Fibroblast of skin of scalp (primary cell): ENCODE data around the gene TKT.
A peak's percentile ranks its signal among the peaks of the same experiment; 100 is the strongest.

Source experiments
- DNase-seq: peaks from one replicate; pipeline ENCODE4 v3.0.0-alpha.2; 2013

TKT gene

DNA sequence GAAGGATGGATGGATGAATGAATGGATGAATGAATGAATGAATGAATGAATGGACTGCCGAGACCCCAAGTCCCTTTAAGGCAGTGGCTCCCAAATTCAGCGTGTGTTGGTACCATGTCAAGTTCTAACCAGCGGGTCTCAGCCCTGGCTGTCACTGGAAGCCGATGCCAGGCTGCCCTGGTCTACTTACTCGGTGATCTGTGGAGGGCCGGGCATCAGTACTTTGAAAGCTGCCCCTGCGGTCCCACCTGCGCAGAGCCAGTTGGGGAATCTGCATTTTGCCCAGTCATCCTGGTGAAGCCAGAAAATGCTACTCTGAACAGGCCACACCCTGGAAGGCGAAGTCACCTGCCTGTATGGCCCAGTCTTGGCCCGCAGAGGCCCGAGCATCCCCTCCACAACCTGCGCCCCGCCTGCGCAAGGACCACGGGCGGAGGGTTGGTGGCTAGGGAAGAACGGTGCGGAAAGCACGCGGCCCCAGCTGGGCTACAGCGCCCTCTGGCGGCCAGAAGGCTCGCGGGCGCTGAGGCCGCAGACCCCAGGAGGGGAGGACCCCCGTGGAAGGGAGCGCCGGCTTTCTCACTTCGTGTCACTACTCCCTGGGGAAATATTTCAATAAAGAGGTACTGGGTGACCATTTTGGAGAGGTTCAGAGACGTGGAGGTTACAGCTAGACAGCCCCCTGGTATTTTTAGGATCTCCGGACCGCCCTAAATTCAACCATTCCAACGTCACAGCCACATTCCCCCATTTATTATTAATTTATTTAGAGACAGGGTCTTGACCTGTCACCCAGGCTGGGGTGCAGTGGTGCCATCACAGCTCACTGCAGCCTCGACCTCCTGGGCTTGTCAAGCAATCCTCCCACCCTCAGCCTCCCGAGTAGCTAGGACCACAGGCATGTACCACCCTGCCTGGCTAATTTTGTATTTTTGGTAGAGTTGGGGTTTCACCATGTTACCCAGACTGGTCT lies 59.9 kb downstream of the TKT start:
- peak; percentile 44 for DNase-seq

- DNase-seq: no peak
These were observed 60.8 kb downstream of the TKT start for GRCh38 chr3:53195066-53195450.

DNA sequence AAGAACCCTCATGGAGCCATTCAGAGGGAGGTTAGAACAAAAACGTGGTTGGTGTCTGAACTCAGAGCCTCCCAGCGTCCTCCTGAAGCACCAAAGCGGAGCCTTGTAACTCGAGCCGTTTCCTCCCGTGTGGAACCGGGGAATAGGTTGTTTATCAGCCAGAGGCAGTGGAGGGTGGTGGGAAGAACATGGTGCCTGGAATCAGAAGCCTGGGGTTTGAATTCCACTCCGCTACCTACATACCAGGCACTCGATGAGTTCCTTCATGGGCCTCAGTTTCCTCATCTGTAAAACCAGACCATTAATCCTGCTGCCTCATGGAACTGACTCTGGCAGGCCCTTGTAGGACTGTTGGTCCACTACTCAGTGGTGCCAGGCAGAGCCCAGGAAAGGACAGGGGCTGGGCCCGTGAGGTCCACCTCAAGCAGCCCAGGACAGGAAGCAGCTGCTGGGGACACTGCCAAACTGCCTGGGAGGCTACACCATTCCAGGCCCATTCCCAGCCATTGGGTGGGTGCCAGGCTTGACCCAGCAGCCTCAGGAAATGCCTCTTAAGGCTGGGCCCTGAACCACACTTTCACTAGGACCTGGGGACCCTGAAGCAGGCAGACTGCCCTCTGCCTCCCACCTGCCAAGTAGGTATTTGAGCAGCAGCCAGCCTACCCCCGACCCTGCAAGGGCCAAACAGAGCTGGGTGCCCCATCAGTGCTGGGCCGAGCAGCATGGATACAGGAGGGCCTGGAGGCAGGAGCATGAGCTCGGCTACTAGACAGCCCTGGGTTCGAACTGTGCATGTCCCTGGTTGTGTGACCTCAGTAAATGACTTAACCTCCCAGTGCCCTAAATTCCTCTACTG lies 61.4 kb downstream of the TKT start:
- peak; percentile 24 for DNase-seq

GRCh38 chr3:53193466-53194209 lies 62.2 kb downstream of the TKT start:
- DNase-seq: no peak

DNA sequence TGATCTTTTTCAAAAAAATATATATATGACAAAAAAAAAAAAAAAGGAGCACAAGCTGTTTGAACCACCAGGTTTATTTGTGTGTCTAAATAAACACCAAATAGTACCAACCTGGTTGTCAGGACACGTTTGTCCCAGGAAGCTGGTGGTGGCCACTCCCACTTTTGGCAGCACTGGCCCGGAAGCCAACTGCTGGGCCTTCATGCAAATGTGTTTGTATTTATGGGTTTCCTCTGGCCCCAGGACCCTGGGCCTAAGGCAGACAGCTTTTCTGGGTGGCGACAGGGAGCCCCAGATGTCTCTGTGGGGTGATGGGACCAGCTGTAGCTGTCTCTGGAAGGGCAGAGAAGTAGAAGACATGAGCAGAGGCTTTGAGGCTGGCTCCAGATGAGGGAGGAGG lies 63.2 kb downstream of the TKT start:
- DNase-seq: no peak

DNA sequence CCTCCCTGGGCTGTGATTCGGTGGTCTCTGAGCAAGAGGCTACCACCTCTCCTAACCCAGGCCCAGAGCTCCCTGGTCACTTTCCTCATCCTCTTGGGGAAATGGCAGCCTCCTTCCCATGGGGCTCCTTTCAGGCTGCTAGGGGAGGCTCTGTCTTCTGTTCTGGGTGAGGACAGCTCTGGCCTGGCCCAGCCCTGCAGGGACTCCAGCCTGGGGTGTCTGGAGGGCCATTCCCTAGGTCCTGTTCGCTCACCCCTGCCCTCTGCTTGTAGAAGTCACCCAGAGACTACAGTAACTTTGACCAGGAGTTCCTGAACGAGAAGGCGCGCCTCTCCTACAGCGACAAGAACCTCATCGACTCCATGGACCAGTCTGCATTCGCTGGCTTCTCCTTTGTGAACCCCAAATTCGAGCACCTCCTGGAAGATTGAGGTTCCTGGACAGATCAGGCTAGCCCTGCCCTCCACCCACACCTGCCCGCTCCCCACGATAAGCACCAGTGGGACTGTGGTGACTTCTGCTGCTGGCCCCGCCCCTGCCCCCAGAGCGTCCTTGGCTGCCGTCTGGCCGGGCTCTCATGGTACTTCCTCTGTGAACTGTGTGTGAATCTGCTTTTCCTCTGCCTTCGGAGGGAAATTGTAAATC lies 63.9 kb downstream of the TKT start:
- DNase-seq: no peak

- DNase-seq: no peak
These were observed 65.2 kb downstream of the TKT start for GRCh38 chr3:53190659-53191058.

DNA sequence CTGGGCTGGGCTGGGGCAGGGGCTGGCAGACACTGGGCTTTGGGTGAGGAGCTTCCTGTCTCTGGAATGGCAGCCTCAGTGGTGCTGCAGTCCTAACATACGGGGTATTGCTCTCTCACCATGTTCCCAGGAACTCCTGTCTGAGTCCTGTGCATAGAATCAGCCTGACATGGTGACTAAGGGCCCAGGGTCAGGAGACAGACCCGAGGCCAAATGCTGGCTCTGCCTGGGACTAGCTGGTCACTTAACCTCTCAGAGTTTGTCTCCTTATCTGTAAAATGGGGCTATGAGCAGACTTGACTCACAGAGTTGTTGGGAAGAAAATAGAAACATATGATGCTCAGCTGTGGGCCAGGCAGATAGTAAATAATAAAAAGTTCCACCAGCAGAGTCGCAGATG lies 66.5 kb downstream of the TKT start:
- no peak for DNase-seq

GRCh38 chr3:53188720-53189119 lies 67.1 kb downstream of the TKT start:
- no peak for DNase-seq

DNA sequence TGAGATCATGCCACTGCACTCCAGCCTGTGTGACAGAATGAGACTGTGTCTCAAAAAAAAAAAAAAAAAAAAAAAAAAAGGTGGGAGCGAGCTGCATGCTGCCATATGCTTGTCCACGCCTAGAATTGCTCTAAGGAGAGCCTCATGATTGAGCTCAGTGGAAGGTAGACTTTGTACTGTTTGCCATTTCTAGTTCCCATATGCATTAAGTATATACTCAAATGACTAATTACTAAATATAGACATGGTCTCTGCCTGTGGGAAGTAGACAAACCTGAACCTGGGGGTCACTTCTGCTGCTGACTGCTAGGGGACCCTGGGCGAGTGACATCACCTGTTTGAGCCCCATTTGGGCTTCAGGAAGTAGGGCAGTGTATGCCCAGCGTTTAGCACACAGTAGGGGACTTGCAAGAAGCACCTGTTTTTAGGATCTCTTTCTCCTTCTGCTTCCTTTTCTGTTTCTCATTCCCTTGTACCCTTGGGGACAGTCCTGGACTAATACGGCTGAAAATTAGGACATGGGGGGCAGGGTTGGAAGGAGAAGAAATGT lies 67.6 kb downstream of the TKT start:
- DNase-seq: no peak

DNA sequence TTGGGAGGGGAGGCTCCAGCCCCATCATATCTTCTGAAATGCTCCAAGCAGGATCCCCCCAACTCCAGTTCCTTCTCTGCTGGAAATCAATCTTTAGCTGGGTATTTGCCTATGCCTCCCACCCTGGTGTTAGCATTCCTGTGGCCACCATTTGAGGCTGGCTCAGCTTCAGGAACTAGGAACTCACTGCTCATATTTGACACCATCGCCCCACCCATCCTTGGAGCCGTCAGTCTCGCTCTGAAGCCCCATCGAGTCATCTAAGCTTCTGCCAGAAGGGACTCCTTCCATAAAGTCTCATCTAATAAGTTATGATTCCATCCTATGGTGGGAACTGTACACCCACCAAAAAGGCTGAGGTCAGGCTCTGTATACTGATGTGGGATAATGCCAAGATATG lies 68.4 kb downstream of the TKT start:
- DNase-seq: peak; percentile 69

DNA sequence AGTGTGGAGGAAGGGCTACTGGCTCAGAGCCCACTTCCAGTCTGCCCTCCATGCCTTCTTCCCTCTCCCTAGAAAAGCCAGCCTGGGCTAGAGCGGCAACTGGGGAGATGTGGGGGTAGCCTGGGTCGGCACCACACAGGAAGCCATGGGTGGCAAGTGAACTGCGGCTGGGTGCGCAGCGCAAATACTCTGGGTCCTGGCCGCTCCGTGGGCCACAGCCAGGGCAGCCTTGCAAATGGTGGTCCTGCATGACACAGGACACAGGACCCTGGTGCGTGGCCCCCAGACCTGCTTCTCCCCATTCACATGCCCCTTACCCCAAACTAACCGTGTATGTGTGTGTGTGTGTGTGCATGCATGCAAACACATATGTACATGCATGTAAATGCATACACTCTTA lies 69.1 kb downstream of the TKT start:
- no peak for DNase-seq

GRCh38 chr3:53185761-53186465 lies 69.9 kb downstream of the TKT start:
- DNase-seq: no peak

- DNase-seq: no peak
These were observed 71.1 kb downstream of the TKT start for GRCh38 chr3:53184701-53185100.

DNA sequence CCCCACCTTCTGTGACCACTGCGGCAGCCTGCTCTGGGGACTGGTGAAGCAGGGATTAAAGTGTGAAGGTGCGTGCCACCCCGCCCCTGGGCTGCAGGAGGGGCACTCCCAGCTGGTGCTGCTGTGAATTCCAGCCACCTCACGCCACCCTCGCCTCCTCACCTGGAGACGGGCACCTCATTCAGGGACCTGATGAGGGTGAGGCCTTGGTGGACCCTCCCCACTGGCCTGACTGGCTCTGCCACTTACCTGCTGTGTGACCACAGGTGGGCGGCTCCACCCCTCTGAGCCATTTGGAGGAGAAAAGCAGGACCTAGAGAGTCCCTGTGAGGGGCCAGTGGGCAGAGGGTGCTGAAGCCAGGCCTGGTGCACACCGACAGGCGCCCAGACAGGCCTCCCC lies 72.3 kb downstream of the TKT start:
- DNase-seq: no peak

- no peak for DNase-seq
These were observed 73.0 kb downstream of the TKT start for GRCh38 chr3:53182764-53183355.

DNA sequence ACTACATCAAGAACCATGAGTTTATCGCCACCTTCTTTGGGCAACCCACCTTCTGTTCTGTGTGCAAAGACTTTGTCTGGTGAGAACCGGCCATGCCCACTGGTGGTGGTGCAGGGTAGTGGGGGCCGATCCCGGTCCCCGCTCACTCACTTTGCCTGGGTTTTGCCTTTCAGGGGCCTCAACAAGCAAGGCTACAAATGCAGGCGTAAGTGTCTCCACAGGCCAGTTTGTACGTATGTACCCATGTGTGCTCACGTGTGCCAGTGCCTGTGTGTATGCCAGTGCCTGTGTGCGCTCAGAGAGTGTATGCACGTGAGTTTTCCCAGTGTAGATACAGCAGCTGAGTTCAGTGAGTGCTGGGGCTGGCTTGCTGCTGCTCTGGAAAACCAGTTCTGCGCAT lies 74.3 kb downstream of the TKT start:
- no peak for DNase-seq

DNA sequence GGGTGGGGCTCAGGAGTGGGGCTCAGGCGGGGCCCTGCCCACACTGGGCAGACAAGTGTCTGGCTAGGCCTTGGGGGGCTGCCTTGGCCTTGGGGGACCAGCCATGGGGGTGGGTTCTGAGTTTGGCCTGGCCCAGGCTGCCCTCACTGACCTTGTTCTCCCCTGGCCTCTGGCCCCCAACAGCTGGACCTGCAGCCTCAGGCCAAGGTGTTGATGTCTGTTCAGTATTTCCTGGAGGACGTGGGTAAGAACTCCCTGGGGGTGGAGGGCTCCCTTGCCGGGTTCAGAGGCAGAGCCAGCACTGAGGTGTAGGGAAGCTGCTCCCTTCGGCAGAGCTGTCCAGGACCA lies 74.8 kb downstream of the TKT start:
- DNase-seq: no peak

DNA sequence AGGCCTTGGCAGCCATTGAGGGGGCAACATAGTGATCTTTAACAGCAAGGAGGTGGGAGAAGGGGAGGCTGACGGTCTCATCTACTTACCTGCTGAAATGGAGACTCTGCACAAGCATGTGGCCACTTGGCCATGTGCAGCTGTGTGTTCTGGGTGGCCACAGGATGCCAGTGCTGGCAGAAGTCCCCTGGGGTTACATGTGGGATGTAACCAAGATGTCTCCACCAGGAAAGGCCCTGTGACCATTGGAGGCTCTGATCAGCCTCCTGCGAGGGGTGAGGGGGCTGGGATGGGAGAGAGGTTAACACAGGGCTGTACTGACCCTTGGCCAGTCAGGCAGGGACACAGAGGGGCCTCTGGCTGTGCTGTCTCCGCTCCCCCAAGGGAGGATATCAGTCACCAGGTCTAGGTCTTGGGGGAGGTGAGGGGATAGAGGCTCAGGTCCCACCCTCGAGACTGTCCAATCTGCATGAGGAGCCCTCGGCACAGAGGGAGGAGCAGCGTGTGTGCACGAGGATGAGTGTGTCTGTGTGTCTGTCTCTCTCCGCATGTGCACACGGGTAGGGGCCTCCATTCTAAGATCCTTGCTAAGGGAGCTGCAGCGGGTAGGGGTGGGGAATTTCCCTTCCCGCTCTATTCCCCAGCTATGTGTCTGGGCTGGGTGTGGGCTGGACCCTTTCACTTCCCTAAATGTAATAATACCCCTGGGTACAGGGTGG lies 75.4 kb downstream of the TKT start:
- no peak for DNase-seq

- DNase-seq: no peak
These were observed 76.2 kb downstream of the TKT start for GRCh38 chr3:53179580-53179979.
